ENCODE measurements around the gene WDR5B.

Gene WDR5B

GRCh38 chr3:122395582-122395981 lies 20.3 kb downstream of the WDR5B start:
- no peak overlapping the region for H2AFZ ChIP-seq
- peaks cover 3% of the 10 kb centered on the region for H3K4me1 ChIP-seq
- no peak overlapping the region for H3K4me2 ChIP-seq (ENCODE audit: low read length)
- no peaks in the 10 kb centered on the region for H3K9me3 ChIP-seq (ENCODE audit: control insufficient read depth, low read length)
- TF ChIP-seq, protein P1, sequence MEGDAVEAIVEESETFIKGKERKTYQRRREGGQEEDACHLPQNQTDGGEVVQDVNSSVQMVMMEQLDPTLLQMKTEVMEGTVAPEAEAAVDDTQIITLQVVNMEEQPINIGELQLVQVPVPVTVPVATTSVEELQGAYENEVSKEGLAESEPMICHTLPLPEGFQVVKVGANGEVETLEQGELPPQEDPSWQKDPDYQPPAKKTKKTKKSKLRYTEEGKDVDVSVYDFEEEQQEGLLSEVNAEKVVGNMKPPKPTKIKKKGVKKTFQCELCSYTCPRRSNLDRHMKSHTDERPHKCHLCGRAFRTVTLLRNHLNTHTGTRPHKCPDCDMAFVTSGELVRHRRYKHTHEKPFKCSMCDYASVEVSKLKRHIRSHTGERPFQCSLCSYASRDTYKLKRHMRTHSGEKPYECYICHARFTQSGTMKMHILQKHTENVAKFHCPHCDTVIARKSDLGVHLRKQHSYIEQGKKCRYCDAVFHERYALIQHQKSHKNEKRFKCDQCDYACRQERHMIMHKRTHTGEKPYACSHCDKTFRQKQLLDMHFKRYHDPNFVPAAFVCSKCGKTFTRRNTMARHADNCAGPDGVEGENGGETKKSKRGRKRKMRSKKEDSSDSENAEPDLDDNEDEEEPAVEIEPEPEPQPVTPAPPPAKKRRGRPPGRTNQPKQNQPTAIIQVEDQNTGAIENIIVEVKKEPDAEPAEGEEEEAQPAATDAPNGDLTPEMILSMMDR (IDR thresholded peaks at IDR 0.05), result no peak
- H3K36me3 ChIP-seq (ENCODE audit: control insufficient read depth, insufficient read depth, low read length), result no peaks in the 10 kb centered on the region
- H3K27me3 ChIP-seq (ENCODE audit: control insufficient read depth, insufficient read depth, low read length), result no peaks in the 10 kb centered on the region
- H3K27ac ChIP-seq, result no peak overlapping the region
- H3K79me2 ChIP-seq, result peaks cover 15% of the 10 kb centered on the region
- no peak overlapping the region for H3K4me3 ChIP-seq (ENCODE audit: low read depth, low read length)
- H3K9ac ChIP-seq, result no peak overlapping the region

GRCh38 chr3:122394173-122394572 lies 21.7 kb downstream of the WDR5B start:
- H3K4me3 ChIP-seq (ENCODE audit: low read depth, low read length), result no peak overlapping the region
- no peaks in the 10 kb centered on the region for H3K27me3 ChIP-seq (ENCODE audit: control insufficient read depth, insufficient read depth, low read length)
- H3K27ac ChIP-seq, result no peak overlapping the region
- H3K9me3 ChIP-seq (ENCODE audit: control insufficient read depth, low read length), result no peaks in the 10 kb centered on the region
- TF ChIP-seq, protein P1 (IDR thresholded peaks at IDR 0.05), result no peak
- H2AFZ ChIP-seq, result no peak overlapping the region
- no peak overlapping the region for H3K4me2 ChIP-seq (ENCODE audit: low read length)
- H3K4me1 ChIP-seq, result peaks cover 3% of the 10 kb centered on the region
- H3K9ac ChIP-seq, result no peak overlapping the region
- no peaks in the 10 kb centered on the region for H3K36me3 ChIP-seq (ENCODE audit: control insufficient read depth, insufficient read depth, low read length)
- peaks cover 2% of the 10 kb centered on the region for H3K79me2 ChIP-seq

DNA sequence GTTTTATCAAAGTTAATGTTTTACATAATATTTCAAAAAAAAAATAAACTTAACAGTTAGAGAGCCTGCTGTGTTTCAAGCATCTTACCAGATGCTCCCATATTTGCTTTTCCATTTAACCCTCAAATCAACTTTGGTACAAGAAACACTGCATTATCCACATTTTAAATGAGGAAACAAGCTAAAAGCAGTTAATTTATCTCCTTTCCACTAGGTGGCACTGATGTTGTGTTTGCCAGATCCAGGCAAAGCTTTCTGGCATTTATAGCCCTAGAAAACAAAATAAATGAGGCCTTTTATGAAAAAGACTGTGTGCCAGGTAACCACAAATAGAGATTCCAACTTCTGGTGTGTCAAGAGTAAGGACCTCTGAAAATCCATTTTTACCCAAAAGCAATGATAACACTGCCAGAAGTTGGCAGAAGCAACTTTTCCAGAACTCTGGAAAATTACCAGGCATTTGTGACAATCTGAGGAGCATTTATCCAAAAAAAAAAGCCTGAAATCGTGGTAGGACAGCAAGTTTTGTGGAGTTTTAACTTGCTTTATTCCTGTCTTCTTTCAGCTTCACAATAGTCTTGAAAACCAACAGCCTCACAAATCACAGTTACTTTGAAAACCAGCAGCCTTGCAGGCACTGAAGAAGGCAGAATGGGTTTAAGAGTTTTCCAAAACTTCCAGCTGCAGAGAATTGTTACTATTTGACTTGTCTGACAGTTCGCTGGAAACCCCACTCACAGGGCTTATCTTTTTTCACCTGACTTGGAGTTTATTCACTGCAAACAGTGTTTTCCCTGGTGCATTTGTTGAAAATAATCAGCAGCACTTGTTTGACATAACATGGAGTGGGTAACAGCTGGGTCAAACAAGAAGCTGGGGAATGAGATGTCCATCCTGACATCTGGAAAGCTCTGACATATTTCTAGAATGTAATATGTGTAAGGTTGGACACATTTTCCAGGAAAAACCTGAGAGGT lies 22.7 kb downstream of the WDR5B start:
- Histone ChIP-seq H3K27me3 (ENCODE audit: control insufficient read depth, insufficient read depth, low read length) (no peaks in the 10 kb centered on the region), H3K27ac (no peak overlapping the region), H3K4me3 (ENCODE audit: low read depth, low read length) (no peak overlapping the region), H3K4me1 (peaks cover 3% of the 10 kb centered on the region), H2AFZ (no peak overlapping the region), H3K36me3 (ENCODE audit: control insufficient read depth, insufficient read depth, low read length) (no peaks in the 10 kb centered on the region), H3K9me3 (ENCODE audit: control insufficient read depth, low read length) (no peaks in the 10 kb centered on the region), H3K4me2 (ENCODE audit: low read length) (no peak overlapping the region), H3K79me2 (peaks cover 3% of the 10 kb centered on the region), H3K9ac (no peak overlapping the region)
- TF ChIP-seq, protein P1 (IDR thresholded peaks at IDR 0.05), result peak; percentile 77

GRCh38 chr3:122391681-122392446 lies 24.0 kb downstream of the WDR5B start:
- Histone ChIP-seq H2AFZ (no peak overlapping the region), H3K27me3 (ENCODE audit: control insufficient read depth, insufficient read depth, low read length) (no peaks in the 10 kb centered on the region), H3K27ac (no peak overlapping the region), H3K4me1 (peaks cover 3% of the 10 kb centered on the region), H3K79me2 (peaks cover 5% of the 10 kb centered on the region), H3K9me3 (ENCODE audit: control insufficient read depth, low read length) (no peaks in the 10 kb centered on the region), H3K36me3 (ENCODE audit: control insufficient read depth, insufficient read depth, low read length) (no peaks in the 10 kb centered on the region), H3K9ac (no peak overlapping the region), H3K4me2 (ENCODE audit: low read length) (no peak overlapping the region), H3K4me3 (ENCODE audit: low read depth, low read length) (no peak overlapping the region)
- TF ChIP-seq, protein P1 (IDR thresholded peaks at IDR 0.05), result no peak

Data from parathyroid adenoma (tissue), 2 donors.